MM.1S (cell line): Measurements from ENCODE around the gene UFSP2.

Experiments
- CTCF ChIP-seq: fragments of 300-600 bp; sonication (generic); IDR thresholded peaks from 2 replicates; pipeline ENCODE4 v1.5.1; 2016; ENCODE audit warnings: antibody characterized with exemption, low read length, mixed read lengths
- EZH2 ChIP-seq: fragments of 300-600 bp; sonication (generic); optimal IDR thresholded peaks from 2 replicates; pipeline ENCODE3; 2017; ENCODE audit warnings: low read depth, mild to moderate bottlenecking, antibody characterized with exemption, low read length, mixed read lengths

GRCh38 chr4:185392156-185392555 is 33.6 kb downstream of the UFSP2 start:
- TF ChIP-seq CTCF (no peak), EZH2 (no peak)
